HG03571 (cell line): ENCODE measurements around the gene GRAMD2A.

Experiments used
- ATAC-seq: cut with Tn5 transposase; IDR thresholded peaks from one replicate; pipeline ENCODE4 v1.9.1; 2021; ENCODE audit not compliant: unreplicated experiment

GRAMD2A gene

GRCh38 chr15:72169236-72169920 lies 28.2 kb downstream of the GRAMD2A start:
- ATAC-seq = no peak

DNA sequence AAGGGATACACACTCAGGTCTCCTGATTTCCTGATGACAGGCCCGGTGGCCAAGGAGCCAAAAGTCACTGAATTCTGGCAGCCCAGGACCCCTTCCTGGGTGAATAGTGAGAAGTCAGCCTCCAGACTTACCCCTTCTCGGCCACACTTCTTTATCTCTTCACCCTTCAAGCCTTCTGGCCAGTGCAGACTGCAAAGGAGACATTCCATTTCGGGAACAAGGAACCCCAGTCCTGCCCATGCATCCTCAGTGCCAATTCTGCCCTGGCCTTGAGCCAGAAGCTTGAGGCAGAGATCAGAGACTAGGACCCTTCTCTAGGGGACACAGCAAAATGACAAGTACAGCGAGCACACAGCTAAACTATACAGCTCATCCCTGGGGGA lies 28.8 kb downstream of the GRAMD2A start:
- no peak for ATAC-seq

DNA sequence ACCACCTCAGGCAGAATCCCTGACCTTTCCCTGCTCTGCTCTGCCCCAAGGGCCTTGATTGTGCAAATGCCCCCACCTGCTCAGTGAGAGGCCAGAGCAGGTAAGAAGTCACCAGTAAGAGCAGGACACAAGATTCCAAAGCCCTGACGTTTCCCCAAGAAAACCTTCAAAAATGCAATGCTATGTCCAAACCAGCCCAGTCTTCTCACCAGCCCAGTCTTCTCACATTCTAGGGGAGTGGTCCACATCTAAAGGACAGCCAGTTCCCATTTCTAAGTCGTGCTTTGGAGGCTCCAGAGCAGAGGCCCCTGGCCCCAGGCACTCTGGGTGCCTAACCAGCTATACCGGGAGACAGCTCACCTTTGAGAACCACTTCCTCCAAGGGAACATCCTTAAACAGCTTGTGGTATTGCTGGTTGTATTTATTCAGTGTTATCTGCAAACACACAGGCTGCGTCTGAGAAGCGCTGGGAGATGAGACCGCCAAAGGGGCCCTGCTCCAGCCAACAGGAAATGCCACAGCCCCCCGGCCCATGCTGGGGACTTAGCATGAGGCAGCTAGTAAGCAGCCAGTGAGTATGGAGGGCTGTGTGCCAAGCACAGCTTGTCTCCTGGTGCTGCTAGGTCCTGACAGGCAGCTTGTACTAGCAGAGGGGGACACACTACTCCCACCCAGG lies 29.3 kb downstream of the GRAMD2A start:
- no peak for ATAC-seq

GRCh38 chr15:72167445-72167844 lies 30.1 kb downstream of the GRAMD2A start:
- ATAC-seq = no peak

GRCh38 chr15:72166716-72167417 lies 30.7 kb downstream of the GRAMD2A start:
- ATAC-seq = no peak

DNA sequence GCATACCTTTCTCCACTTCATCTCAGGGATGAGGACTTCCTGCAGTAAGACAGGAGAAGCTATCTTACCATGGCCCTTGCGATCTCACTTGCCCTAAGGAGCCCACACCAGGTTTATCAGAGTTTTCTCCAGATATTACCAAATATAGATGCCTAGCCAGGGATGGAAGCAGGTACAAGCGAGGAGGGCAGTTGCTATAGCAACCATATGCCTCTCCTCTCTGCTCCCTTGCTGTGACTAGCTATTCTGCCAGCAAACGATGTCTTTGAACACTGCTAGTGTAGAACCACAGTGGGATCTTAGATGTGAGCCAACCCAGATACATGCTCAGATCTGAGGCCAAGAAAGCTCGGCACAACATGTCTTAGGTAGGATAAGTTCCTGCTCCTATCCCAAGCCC lies 33.9 kb downstream of the GRAMD2A start:
- ATAC-seq = no peak

DNA sequence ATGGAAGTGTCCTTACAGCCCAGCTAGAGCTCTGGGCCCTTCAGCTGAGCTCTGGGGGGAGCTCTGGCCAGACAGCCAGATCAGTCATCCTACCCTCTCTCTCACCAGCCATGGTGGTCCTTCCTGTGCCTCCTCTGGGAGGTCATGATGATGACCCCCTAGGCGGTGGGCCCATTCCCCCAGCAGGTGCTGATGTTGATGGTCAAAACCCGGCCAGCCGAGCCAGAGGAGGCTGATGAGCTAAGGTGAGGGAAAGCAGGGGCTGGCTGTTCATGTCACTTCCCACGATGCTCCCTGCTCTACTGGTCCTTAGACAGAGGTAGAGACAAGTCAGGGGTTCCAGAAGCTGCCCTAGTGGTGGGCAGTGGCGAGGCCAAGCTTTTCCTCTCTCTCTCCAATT lies 35.0 kb downstream of the GRAMD2A start:
- no peak for ATAC-seq

DNA sequence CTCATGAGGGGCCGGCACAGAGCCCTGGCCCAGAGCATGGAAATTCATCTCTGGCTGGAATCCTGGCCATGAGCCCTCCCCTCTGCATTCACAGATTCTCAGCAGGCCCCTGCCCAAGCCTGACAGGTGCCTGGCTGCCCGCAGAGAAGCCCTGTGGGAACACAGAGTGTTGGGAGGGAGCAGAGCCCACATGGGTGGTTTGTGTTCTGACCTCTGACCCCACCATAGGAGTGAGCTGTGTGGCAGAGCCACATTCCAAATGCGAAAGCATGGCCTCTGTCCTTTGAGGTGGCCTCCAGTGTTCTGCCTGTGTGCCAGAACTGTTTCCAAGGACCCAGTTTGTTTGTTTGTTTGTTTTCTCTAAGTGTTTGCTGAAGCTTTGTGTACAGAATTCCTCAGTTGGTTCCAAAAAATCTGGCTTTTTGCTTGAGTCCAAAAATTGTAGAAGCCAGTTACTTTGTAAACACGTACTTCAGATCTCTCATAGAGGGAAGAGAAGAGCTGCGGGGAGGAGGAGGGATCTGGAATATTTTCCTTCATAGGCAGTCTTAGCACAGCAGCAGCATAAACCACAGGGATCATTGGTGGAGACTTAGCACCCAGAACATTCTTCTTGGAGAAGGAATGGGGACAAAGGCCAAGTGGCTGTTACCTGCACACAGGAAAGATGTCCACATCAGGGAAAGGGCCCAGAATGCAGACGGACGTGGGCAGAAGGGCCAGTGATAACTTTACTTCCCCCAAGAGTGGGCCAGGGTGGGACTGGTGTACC lies 36.0 kb downstream of the GRAMD2A start:
- no peak for ATAC-seq

GRCh38 chr15:72160696-72161245 lies 36.8 kb downstream of the GRAMD2A start:
- no peak for ATAC-seq

- ATAC-seq = no peak
Measured at GRCh38 chr15:72156928-72157327, 40.7 kb downstream of the GRAMD2A start.

- no peak for ATAC-seq
Measured at GRCh38 chr15:72155635-72156616, 41.7 kb downstream of the GRAMD2A start.

DNA sequence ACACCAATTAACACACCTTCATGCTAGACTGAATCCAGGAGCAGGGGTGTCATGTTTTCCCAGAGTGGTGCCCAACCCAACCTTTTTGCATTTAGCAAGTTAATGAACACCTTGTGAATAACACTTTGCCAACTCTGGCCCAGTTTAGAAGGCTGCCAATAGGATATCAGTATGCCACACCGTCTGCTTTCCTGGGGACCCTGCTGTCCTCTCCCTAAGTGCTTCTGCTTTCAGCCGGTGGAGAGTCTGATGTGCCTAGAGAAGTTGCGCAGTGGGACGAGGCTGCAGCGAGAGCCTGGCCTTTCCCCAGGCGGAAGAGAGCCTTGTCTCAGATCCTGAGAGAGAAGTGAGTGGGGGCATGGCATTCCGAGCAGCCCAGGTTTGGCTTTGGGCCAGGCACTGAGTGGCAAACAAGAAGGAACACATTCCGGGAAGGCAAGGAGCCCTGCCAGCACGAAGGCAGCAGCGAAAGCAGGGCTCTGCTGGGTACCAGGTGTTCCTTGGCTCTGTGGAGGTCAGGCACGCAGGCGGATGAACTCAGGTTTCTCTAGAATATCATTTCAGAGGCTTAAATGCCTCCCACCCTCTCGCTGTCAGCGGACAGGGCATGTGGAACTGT lies 42.5 kb downstream of the GRAMD2A start:
- ATAC-seq = no peak

GRCh38 chr15:72154316-72154715 lies 43.3 kb downstream of the GRAMD2A start:
- no peak for ATAC-seq

- no peak for ATAC-seq
Measured at GRCh38 chr15:72153269-72154000, 44.2 kb downstream of the GRAMD2A start.

- ATAC-seq = no peak
Measured at GRCh38 chr15:72147418-72147817, 50.2 kb downstream of the GRAMD2A start.

DNA sequence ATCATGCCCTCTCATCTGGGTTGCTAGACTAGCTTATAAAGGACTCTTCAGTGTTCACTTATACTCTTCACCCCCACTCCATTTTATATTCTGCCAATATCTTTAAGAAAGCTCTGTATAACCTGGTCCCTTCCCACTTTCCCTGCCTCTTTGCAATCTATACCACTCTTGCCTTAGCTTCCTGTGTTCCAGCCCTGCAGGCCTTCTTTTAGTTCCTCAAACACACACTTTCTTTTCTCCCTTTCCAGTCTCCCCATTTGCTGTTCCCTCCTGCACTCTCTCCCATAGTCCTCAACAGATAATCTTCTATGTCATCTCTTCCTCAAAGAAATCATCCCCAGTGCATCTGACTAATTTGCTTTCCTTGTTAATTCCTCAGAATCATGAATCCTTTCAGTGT lies 50.7 kb downstream of the GRAMD2A start:
- no peak for ATAC-seq

DNA sequence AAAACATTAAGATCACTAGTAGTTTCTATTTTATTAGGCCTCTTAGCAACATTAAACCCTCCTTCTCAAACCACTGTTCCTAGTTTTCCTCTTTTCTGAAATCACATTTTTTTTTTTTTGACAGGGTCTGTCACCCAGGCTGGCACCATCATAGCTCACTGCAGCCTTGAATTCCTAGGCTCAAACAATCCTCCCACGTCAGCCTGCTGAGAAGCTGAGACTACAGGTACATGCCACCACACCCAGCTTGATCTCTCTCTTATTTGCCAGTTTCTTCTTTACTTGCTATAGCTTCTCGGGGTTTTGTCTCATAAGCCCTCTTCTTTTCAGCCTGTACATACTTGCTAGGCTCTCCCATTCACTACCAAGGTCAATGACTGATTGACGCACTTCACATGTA lies 51.4 kb downstream of the GRAMD2A start:
- no peak for ATAC-seq

DNA sequence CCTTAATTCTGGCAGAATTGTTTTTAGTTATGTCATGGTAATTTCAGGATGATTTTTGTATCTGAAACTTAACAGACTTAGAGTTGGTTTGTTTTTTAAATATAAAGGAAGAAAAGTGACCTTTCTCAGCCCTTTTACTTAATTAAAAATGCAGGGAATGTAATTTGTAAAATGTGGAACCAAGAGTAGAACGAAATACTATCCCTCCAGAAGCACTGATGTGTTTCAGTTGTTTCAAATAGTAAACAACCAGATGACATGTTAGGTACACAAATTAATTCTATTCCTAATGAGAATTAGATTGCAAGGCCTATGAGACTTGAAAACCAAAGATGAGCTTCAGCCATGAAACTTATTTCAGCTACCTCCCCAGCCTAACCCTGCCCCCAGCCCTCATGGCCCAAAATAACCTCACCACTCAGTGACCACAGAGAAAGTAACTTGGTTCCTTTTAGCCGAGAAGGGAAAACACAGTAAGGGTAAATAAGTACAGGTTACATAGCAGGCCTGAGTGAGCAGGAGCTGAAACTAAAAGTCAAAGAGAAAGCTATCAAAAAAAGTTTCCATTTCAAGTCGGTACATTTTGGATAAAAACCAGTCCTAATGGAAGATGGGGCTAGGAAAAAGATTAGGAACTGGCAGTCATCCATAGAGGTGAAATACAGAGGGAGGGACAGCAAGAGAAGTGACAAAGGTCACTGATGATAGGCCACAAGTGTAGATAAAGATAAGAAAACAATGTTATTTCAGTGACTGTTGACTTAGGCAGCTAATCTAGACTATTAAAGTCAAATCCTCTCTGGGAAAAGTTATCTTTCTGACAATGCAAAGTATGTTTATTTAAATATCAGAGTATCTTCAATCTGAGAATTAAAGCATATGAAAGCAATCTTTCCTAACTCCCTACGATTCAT lies 56.2 kb downstream of the GRAMD2A start:
- ATAC-seq = peak; percentile 99
